ENCODE measurements around the gene SH2D3C.

SH2D3C gene

DNA sequence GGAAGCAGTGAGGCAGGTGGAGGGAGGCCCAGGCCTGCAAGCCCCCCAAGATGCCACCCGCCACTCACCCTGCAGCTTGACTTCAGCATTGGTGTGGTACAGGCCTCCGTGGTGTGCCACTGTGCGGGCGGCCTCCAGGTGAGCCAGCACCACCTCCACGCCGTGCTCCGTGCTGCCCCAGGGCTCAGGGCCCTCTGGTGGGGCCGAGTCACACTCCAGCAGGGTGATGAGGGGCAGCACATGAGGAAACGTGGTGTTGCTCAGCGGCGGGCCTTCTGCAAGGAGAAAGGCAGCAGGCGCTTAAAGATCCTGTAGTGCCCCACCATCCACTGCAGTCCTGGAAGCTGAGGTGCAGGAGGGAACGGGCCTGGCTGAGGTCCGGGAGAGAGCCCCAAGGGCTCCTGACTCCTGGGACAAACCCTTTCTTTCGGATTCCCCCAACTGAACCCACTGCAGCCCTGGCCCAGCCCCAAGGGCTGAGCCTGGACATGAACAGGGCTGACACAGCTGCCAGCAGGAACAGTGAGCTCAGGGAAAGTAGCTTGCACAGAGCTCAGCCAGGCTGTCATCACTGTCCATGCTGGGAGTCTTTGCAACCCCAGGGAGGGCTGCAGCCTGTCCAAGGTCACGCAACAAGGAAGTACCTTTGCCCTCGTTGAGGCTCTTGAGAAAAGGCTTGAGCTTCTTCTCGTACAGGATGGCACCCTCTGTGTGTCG lies 38.7 kb downstream of the SH2D3C start:
- DNase-seq (ENCODE audit: low read depth): no peak

DNA sequence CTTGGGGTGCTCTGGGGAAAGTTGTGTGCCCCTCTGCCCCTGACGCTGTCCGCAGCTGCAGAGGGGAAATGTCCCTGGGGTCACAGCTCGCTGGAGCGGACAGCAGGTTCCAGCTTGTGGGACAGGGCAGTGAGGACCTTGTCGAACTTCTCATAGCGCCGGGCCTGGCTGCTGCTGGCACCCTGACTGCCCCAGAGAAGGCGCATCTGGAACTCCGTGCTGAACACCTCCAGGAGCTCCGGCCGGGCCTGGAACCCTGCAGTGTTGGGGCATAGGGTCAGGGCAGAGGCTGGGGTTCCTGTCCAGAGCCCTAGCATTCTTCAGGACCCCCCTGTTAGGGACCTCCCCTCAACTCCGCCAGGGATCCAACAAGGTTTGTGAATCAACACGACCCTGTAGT lies 39.8 kb downstream of the SH2D3C start:
- DNase-seq (ENCODE audit: low read depth): no peak

GRCh38 chr9:127735530-127736185 lies 42.8 kb downstream of the SH2D3C start:
- no peak for DNase-seq (ENCODE audit: low read depth)

DNA sequence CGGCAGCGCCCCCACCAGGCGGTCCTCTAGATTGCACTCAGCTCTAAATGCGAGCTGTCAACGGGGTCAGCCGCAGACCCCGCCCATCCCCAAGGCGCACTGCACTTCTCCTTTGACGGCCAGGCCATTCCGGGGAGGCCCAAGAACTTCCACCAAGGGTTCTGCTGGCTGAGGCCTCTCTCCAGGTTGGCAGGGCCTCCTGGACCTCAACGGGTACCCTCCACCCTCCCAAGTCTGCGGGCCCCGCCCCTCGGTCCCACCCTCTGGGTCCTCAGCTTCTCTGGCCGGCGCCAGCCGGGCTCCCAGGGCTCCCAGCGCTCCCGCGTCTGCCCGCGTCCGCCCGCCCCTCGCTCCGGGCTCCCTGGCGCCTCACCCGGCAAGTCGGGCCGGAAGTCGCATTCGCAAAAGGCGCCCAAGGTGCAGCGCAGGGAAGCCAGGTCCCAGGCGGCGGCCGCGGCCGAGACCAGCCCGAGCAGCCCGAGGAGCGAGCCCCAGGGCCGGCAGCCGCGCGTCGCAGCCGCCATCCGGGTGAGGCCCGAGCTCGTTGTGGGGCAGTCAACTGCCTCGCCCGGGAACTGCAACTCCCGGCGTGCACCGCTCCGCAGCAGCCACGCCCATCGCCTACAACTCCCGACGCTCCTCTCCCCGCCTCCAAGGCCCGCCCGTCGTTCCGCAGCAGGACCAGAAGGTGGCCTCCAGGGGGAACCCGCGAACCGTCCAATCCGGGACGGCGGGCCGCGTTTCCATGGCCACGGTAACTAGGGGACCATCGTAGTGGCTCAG lies 43.5 kb downstream of the SH2D3C start, which contains the start of gene TOR2A:
TSS of gene TOR2A (minus strand) at position 548 of the 783 bp plus-strand sequence. CDS start at position 524, 24 bp downstream.
- DNase-seq (ENCODE audit: low read depth): peak; percentile 56

GRCh38 chr9:127734247-127734746 lies 44.2 kb downstream of the SH2D3C start:
- no peak for DNase-seq (ENCODE audit: low read depth)

DNA sequence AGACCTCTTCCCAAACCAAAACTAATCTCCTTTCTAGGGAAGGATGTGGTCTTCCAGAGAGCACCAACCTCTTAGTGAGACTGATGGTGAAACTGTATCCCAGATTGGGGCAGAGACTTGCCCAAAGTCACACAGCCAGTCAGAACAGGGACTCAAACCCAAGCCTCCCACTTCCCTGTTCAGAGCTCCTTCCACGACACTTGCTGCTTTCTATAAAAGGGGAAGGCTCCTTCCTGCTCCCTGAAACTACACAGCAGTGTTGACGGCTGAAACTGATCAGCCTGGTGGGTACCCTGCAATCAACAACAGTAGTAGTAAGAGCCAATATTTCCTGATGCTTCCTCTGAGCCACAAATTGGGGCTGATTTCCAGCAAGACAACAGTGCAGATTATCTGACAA lies 44.9 kb downstream of the SH2D3C start:
- DNase-seq (ENCODE audit: low read depth): no peak

- no peak for DNase-seq (ENCODE audit: low read depth)
Measured at GRCh38 chr9:127732444-127732843, 46.0 kb downstream of the SH2D3C start.

DNA sequence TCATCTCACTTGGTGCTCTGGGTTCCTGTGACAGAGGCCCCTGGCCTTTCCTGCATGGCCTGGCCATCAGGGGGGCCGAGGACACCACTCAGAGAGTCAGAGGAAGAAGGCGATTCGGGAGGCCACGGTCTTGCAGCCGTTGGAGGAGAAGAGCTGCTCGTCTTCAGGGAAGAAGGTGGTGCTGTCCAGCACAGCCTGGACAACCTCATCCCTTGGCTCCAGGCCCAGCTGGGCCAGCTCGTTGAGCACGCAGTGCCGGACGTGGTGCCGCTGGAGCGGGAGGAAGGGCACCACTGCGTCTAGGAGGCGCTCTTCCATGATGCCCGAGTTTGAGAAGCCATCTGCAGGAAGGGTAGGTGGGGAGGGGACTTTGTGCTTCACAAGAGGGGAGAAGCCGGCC lies 46.5 kb downstream of the SH2D3C start:
- DNase-seq (ENCODE audit: low read depth): no peak

GRCh38 chr9:127730799-127731410 lies 47.6 kb downstream of the SH2D3C start:
- DNase-seq (ENCODE audit: low read depth): no peak

GRCh38 chr9:127730262-127730661 lies 48.2 kb downstream of the SH2D3C start:
- no peak for DNase-seq (ENCODE audit: low read depth)

DNA sequence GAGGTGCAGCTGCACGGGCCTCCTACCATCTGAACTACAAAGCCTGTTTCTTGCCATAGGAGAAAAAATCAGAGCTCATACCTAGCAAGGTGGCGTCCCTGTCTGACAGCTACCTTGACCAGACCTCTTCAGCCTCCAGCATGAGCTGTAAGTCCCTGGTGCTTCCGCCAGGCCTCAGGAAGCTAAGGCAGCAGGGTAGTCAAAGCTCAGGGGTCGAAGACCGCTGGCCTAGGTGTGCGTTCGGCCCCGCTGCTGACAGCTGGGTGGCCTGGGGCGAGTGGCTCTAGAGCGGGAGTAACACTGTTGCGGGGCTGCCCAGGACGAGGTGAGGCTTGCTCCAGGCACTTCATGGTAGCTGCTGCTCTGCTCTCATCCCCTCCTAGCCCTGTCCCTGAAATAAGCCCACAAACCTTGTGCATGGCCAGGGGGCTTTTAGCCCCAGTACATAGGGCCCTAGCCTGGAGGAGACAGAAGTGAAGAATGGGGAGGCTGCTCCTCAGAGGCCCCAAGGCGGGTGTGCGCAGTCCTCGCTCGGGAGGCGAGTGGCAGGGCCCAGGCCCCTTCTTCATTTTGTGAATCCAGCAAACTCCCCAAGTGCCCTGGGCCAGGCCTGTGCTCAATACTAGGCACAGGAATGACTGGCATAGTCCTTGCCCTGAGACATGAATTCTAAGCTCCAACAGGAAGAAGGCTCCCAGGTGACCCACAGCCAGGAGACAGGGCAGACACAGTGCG lies 48.8 kb downstream of the SH2D3C start:
- DNase-seq (ENCODE audit: low read depth): no peak

DNA sequence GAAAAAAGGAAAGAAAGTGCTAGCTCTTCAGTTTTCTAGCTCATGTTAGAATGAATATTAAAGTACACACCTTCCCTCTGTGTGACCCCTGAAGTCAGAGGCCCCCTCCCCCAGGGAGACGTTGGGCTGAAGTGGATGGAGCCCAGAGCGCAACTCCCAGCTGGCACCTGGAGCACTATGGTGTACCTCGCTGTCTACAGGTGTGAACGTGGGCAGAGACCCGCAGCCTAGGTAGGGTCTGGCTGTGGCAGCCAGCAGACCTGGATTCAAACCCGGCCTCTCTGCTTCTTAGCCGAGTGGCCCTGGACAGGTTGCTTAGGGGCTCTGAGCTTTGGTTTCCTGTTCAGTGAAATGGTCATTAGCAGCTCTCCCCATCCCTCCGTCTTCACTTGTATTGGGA lies 49.7 kb downstream of the SH2D3C start:
- DNase-seq (ENCODE audit: low read depth): no peak

DNA sequence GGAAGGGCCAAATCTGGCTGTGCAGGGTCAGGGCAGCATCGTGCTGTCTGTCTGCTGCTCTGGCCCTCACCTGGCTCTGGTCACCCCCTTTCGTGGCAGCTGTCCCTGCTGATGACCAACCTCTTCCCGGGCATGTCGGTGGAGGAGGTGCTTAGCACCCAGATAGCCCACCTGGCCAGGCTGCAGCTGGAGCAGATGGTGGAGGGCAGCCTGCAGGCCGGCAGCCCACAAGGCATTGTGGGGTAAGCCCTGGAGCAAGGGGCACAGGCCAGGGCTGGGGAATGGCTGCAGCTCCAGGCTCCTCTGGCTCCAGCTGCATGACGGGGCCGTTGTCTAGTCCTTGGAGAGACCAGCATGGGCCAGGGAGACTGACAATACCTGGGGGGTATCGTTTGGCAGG lies 51.6 kb downstream of the SH2D3C start:
- DNase-seq (ENCODE audit: low read depth): no peak

DNA sequence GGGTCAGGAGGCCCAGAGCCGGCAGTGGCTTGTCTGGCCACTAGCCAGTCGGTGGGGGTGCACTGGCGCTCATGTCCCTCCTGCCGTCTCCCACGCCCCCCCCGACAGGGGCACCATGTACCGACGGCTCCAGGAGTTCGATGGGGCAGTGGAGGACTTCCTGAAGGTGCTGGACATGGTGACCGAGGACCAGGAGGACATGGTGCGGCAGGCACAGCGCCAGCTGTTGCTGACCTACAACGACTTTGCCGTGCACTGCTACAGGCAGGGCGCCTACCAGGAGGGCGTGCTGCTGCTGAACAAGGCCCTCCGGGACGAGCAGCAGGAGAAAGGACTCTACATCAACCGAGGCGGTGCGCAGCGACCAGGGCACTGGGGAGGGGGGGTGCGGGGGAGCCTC lies 54.5 kb downstream of the SH2D3C start:
- no peak for DNase-seq (ENCODE audit: low read depth)

DNA sequence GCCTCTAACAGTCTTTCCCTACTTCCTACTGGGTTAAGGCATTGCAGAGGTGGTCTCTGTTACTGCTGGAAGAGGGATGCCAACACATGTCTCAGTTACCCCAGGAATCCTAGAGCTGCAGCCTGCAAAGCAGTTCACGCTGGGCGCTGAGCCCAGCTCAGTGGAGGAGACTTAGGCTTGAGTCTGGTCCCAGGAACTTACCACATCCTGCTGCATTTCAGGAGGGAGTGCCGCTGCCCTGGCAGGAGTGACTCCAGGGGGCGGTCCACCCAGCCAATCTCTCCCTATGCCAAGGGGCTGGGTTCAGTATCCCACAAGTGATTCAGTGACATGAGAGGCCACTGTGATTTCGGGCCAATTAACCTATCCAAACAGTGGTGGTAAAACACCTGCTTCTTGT lies 55.0 kb downstream of the SH2D3C start:
- DNase-seq (ENCODE audit: low read depth): no peak

DNA sequence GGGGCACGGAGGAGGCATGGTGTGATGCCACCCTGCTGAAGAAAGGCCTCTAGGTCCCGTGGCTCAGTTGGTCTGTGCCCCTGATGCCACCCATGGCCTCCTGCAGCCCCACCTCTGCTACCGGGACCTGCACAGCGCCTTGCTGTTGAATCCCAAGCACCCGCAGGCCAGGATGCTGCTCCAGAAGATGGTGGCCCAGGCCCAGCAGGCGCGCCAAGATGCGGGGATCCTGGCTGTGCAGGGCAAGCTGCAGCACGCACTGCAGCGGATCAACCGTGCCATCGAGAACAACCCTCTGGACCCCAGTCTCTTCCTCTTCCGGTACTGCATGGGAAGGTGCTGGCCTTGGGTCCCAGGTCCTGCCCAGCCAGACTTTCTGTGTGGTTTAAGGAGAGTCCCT lies 55.5 kb downstream of the SH2D3C start:
- no peak for DNase-seq (ENCODE audit: low read depth)

DNA sequence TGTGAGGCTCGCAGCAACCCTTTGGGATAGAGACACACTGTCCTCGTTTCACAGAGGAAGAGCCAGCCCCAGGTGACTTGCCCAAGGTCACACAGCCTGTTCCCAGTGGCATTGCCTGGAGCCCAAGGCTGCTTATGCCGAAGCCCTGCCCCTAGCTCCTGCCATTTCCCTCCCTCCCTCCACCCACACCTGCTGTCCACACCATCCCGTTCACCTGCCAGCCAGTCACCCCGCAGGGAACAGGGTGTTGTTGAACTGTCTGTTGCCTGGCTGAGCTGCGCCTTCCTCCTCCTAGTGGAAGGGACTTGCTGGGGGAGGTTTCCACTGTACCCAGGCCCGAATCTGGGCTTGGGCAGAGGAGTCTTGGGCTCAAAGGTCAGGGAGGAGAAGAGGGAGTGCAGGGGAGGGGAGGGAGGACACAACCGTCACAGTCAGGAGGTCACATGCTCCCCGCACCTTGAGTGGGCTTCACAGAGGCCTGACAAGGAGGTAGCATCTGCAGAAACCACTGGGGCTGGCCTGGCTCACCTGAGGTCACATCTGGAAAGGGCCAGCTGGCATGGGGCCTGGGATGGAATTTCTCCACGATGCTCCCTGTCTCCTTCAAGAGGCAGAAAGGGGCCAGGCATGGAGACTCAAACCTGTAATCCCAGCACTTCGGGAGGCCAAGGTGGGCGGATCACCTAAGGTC lies 56.3 kb downstream of the SH2D3C start:
- no peak for DNase-seq (ENCODE audit: low read depth)

- no peak for DNase-seq (ENCODE audit: low read depth)
Measured at GRCh38 chr9:127721391-127721821, 57.1 kb downstream of the SH2D3C start.

- DNase-seq (ENCODE audit: low read depth): no peak
Measured at GRCh38 chr9:127720865-127721227, 57.6 kb downstream of the SH2D3C start.

DNA sequence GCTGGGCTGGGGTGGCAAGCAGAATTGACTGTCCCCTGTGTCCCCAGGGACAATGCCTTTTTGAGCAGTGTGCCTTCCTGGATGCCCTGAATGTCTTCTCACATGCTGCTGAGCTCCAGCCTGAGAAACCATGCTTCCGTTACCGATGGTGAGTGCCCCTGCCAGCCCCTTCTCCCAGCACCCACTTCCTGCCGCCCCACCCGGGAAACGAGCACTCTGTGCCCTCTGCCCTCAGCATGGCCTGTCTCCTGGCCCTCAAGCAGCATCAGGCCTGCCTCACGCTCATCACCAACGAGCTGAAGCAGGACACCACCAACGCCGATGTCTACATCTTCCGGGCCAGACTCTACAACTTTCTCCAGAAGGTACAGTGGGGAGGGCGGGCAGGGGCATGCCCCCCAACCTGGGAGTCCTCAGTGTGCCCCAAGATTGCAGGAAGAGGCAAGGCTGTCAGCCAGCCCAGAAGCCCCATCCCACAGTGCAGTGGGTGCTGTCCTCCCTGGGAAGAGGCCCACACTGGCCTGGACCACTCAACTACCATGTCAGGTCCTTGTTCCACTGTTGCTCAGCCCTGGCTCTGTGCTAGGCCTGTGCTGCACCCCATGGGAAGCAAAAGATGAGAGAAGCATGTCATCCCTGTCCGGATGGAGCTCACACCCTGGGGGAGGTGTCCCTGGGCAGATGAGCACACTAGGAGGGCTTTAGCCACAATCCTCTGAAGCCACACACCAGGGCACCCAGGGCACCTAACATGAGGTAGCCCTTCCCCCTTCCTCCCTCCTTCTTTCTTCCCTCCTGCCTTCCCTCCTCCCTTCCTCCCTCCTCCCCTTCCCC lies 58.2 kb downstream of the SH2D3C start:
- DNase-seq (ENCODE audit: low read depth): no peak

Measured in HS-27A (cell line).